ENCODE measurements around the gene CRTC3.

DNA sequence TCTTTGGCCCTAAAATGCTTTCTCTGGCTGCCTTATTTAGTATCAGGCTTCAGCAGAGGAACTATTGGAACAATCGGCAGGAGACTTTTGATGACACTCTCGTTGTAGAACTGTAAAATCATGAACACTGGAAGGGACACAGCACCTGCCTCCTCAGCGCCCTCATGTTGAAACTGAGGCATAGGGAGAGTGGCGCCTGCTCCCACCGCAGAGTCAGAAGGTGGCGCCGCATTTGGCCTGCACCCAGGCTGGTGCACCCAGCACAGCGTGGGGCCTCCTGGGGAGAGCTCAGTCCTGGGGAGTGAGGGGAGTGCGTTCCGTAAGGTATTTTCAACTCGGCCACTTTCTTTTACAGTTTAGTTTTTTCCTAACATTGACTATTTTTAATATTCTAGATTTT lies 109.2 kb downstream of the CRTC3 start:
- no peak for TF ChIP-seq YY1 (IDR thresholded peaks at IDR 0.05; ENCODE audit: insufficient read depth, insufficient read length)
- TF ChIP-seq SUZ12 (IDR thresholded peaks at IDR 0.05; ENCODE audit: extremely low read depth, insufficient read depth, insufficient read length): no peak

All from NT2/D1 (cell line).